Subcutaneous abdominal adipose tissue (tissue), 5 donors: ENCODE results near the gene SCGB2A2.

Experiments used
- H3K27ac ChIP-seq: one replicate; pipeline ENCODE4 v1.7.0; 2013; ENCODE audit warnings: low read depth, mild to moderate bottlenecking, inconsistent platforms, low read length, moderate library complexity
- H3K27me3 ChIP-seq, 5 donors: one replicate each; pipeline ENCODE4 v1.7.0; 2013; ENCODE audit warnings: low read length in 5 of 5, inconsistent platforms in 1 of 5; ENCODE audit not compliant: control insufficient read depth in 5 of 5, insufficient read depth in 4 of 5
- H3K36me3 ChIP-seq, 5 donors: one replicate each; pipeline ENCODE4 v1.7.0; 2013; ENCODE audit warnings: low read length in 5 of 5; ENCODE audit not compliant: control insufficient read depth in 5 of 5, insufficient read depth in 5 of 5
- H3K4me1 ChIP-seq, 5 donors: one replicate each; pipeline ENCODE4 v1.7.0; 2013; ENCODE audit warnings: low read length in 5 of 5, mild to moderate bottlenecking in 3 of 5, moderate library complexity in 1 of 5; ENCODE audit not compliant: control insufficient read depth in 5 of 5, insufficient read depth in 5 of 5
- H3K4me3 ChIP-seq, 5 donors: one replicate each; pipeline ENCODE4 v1.7.0; 2013; ENCODE audit warnings: low read length in 5 of 5, low read depth in 1 of 5
- H3K9ac ChIP-seq, 5 donors: one replicate each; pipeline ENCODE4 v1.7.0; 2013; ENCODE audit warnings: low read length in 5 of 5, mild to moderate bottlenecking in 4 of 5, moderate library complexity in 3 of 5
- H3K9me3 ChIP-seq, 5 donors: one replicate each; pipeline ENCODE4 v1.7.0; 2013; ENCODE audit warnings: low read length in 5 of 5; ENCODE audit not compliant: control insufficient read depth in 5 of 5
- donor health status: healthy.
- donor health status: healthy.
- donor health status: healthy.
- donor health status: healthy.
- donor health status: healthy.

SCGB2A2 gene

DNA sequence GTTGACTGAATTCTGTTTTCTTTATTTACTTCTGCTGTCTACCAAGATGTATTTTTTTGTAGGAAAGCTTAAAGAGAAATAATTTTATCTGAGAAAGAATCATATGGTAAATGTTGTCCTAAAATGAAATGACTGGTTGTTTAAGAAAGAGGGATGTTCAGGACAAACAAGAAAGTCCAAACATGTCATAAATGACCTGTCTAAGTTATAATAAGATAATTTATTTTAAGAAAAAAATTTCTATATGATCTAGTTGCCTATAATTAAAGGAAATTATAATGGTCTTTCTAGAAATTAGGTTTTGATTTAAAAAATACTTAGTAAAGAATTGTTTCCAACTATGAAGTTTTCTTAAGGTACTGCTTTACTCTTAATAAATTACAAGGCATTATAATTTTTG lies 10.5 kb downstream of the SCGB2A2 start:
- Histone ChIP-seq H3K27ac (no peak overlapping the region), H3K27me3 (no peaks in the 10 kb centered on the region), H3K9ac (no peak overlapping the region), H3K36me3 (no peaks in the 10 kb centered on the region), H3K9me3 (no peaks in the 10 kb centered on the region), H3K4me1 (no peaks in the 10 kb centered on the region), H3K4me3 (no peak overlapping the region)

DNA sequence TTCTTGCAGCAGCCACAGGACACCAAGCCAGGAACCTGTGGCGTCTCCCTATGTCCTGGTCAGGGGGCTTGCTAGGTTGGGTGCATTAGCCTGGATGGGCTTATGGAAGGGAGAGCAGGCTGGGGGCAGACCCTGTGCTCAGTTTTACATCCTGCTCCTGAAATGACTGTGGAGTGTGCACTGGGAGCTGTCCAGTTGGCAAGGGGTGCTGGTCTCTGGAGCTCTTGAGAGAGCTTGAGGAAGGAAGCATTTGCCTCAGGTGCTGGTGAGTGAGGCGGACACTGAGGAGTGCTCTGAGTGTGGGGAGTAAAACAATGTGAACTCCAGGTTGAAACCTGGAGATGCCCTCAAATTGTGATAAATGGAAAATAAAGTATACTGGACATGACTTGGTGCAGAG lies 25.5 kb downstream of the SCGB2A2 start:
- Histone ChIP-seq H3K36me3 (no peaks in the 10 kb centered on the region), H3K27me3 (peaks cover 0 to 20% (median 2%) of the 10 kb centered on the region in 5 donors)

DNA sequence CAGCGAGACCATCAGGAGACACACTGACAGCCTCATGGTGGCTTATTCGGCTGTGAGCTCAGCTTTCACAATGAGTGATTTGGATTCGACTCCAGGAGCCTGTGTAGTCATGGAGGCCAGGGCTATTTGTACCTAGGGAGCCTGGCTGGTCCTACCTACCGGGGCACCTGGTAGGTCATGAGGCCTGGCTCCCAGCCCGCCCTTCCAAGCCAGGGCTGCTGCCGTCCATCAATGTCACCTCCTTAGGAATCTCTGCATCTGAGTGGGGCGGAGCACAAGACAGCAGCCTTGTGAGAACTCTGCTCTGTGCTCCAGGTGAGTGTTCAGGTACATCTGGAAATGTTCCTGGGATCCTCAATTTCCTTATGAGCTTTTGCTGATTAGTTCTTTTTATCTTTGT lies 29.0 kb downstream of the SCGB2A2 start, which contains the start of gene SCGB1D4:
SCGB1D4 (minus strand) TSS at position 101 of the 400 bp plus-strand sequence; CDS start at position 36, 65 bp downstream.
- no peak within 1 kb of the TSS for H3K4me3 ChIP-seq
- peaks cover 0 to 2% (median 0%) of the 10 kb centered on the region in 5 donors for H3K4me1 ChIP-seq
- no peak within 1 kb of the TSS for H3K27ac ChIP-seq
- no peaks in the 10 kb centered on the region for H3K9me3 ChIP-seq
- no peak within 1 kb of the TSS for H3K9ac ChIP-seq
- H3K36me3 ChIP-seq, result no peaks in the 10 kb centered on the region
- H3K27me3 ChIP-seq, result peaks cover 0 to 22% (median 2%) of the 10 kb centered on the region in 5 donors

More for the DNA sequence above, 25.5 kb downstream of the SCGB2A2 start:
- peaks cover 0 to 2% (median 0%) of the 10 kb centered on the region in 5 donors for H3K4me1 ChIP-seq
- no peaks in the 10 kb centered on the region for H3K9me3 ChIP-seq
- no peak overlapping the region for H3K9ac ChIP-seq
- no peak overlapping the region for H3K4me3 ChIP-seq
- no peak overlapping the region for H3K27ac ChIP-seq

DNA sequence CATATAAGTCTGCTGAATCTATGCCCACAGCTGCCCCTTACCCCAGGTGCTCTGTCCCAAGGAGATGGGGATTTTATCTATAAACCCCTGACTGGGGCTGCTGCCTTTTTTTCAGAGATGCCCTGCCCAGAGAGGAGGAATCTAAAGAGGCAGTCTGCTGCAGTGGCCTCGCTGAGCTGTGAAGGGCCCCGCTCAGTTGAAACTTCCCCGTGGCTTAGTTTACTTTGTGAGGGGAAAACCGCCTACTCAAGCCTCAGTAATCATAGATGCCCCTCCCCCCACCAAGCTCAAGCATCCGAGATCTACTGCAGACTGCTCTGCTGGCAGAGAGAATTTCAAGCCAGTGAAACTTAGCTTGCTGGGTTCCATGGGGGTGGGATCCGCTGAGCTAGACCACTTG lies 36.3 kb downstream of the SCGB2A2 start:
- Histone ChIP-seq H3K27ac (no peak overlapping the region), H3K36me3 (no peaks in the 10 kb centered on the region), H3K4me3 (no peak overlapping the region), H3K4me1 (peaks cover 0 to 4% (median 0%) of the 10 kb centered on the region in 5 donors), H3K9ac (no peak overlapping the region), H3K9me3 (peaks cover 0 to 9% (median 2%) of the 10 kb centered on the region in 5 donors), H3K27me3 (peaks cover 0 to 3% (median 0%) of the 10 kb centered on the region in 5 donors)

DNA sequence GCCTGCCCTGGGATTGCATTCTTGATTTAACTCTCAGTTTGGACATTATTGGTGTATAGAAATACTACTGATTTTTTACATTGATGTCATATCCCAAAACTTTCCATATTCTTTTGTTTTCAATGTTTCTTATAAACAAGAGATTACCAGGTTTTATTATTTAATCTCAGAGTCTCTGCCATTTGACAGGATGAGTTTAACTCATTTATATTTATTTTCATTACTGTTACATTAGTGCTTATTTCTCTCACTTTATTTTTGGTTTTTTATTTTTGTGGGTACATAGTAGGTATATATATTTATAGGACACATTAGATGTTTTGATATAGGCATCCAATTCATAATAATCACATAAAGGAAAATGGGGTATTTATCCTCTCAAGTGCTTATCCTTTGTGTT lies 38.0 kb downstream of the SCGB2A2 start:
- no peak overlapping the region for H3K4me3 ChIP-seq
- H3K27ac ChIP-seq, result no peak overlapping the region
- peaks cover 0 to 9% (median 2%) of the 10 kb centered on the region in 5 donors for H3K9me3 ChIP-seq
- peaks cover 0 to 7% (median 0%) of the 10 kb centered on the region in 5 donors for H3K4me1 ChIP-seq
- no peak overlapping the region for H3K9ac ChIP-seq
- peaks cover 0 to 3% (median 1%) of the 10 kb centered on the region in 5 donors for H3K27me3 ChIP-seq
- no peaks in the 10 kb centered on the region for H3K36me3 ChIP-seq

DNA sequence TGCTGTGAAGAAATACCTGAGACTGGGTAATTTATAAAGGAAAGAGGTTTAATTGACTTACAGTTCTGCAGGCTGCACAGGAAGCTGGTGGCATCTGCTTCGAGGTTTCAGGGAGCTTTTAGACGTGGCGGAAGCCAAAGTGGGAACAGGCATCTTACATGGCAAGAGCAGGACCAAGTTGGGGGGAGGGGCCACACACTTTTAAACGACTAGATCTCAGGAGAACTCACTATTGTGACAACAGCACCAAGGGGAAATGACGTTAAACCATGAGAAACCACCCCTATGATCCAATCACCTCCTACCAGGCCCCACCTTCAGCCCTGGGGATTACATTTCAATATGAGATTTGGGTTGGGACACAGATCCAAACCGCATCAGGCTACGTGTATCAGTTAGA lies 40.0 kb downstream of the SCGB2A2 start:
- peaks cover 0 to 3% (median 2%) of the 10 kb centered on the region in 5 donors for H3K27me3 ChIP-seq
- H3K4me1 ChIP-seq, result peaks cover 0 to 7% (median 0%) of the 10 kb centered on the region in 5 donors
- no peak overlapping the region for H3K27ac ChIP-seq
- peaks cover 0 to 9% (median 2%) of the 10 kb centered on the region in 5 donors for H3K9me3 ChIP-seq
- no peak overlapping the region for H3K4me3 ChIP-seq
- no peaks in the 10 kb centered on the region for H3K36me3 ChIP-seq
- H3K9ac ChIP-seq, result no peak overlapping the region

DNA sequence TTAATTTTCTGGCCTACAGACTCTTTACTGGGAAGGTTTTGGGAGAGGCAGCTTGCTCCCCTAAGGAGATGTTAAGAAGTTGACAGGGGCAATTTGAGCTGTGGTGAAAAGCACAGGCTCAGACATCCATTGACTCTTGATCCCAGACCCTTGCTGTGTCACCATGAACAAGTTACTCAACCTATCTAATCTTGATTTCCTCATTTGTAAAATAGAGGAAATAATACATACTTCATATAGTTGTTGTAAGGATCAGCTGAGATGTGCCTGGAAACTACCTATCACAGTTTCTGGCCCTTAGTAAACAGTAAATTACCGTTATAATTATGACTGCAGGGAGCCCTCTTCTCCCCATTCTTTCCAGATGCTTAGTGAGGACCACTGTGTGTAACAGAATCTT lies 45.5 kb downstream of the SCGB2A2 start:
- Histone ChIP-seq H3K4me3 (no peak overlapping the region), H3K27me3 (peaks cover 0 to 3% (median 0%) of the 10 kb centered on the region in 5 donors), H3K36me3 (no peaks in the 10 kb centered on the region), H3K4me1 (peaks cover 0 to 7% (median 0%) of the 10 kb centered on the region in 5 donors), H3K9me3 (no peaks in the 10 kb centered on the region), H3K9ac (no peak overlapping the region), H3K27ac (no peak overlapping the region)

DNA sequence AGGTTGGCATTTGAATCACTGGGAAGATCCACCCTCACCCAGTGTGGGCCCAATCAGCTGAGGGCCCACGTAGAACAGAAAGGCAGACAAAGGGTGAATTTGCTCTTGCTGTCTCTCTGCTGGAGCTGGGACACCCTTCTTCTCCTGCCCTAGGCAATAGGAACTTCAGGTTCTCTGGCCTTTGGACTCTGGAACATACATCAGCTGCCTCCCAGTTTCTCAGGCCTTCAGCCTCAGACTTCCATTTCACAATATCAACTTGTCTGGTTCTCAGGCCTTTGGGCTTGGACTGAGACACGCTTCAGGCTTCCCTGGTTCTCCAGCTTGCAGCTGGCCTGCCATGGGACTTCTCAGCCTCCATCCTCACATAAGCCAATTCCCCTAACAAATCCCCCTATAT lies 52.6 kb downstream of the SCGB2A2 start:
- H3K4me3 ChIP-seq, result no peak overlapping the region
- peaks cover 0 to 3% (median 0%) of the 10 kb centered on the region in 5 donors for H3K27me3 ChIP-seq
- no peak overlapping the region for H3K27ac ChIP-seq
- no peaks in the 10 kb centered on the region for H3K9me3 ChIP-seq
- H3K36me3 ChIP-seq, result no peaks in the 10 kb centered on the region
- H3K4me1 ChIP-seq, result no peaks in the 10 kb centered on the region
- no peak overlapping the region for H3K9ac ChIP-seq
